Heart left ventricle (tissue), 16 donors: ENCODE measurements around the gene ZNF383. TPM values are rescaled to one million over a fixed set of nuclear protein-coding genes. Genes with fewer than 3 reads are reported as not detected.
"Not testable (repeated sequence)": the region's sequence is repeated elsewhere in the genome, so short reads cannot be mapped to it uniquely, and the experiment has no call there.

Source experiments
- ATAC-seq, 4 donors: fragments of 200-7000 bp; cut with Tn5 transposase; one replicate each; pipeline ENCODE4 v1.9.1; 2020 to 2022; ENCODE audit warnings: moderate library complexity in 4 of 4, mild to moderate bottlenecking in 3 of 4, moderate number of reproducible peaks in 1 of 4
- DNase-seq, 5 donors: peaks; one replicate each; pipeline ENCODE4 v3.0.0-alpha.2; 2020
- H3K27ac ChIP-seq, 12 donors: fragments of 200-600 bp; sonication (generic) in 4 of 12; one replicate each; pipeline versions ENCODE4 v1.5.0 to v1.8.0; 2016 to 2022; ENCODE audit warnings: mild to moderate bottlenecking in 2 of 12
- H3K27me3 ChIP-seq, 9 donors: fragments of 200-600 bp; sonication (generic) in 2 of 9; one replicate each; pipeline versions ENCODE4 v1.5.1 to v1.8.0; 2016 to 2022; ENCODE audit warnings: mild to moderate bottlenecking in 3 of 9
- H3K36me3 ChIP-seq, 9 donors: fragments of 200-600 bp; sonication (generic) in 2 of 9; one replicate each; pipeline versions ENCODE4 v1.5.0 to v1.8.0; 2018 to 2022; ENCODE audit warnings: mild to moderate bottlenecking in 2 of 9
- H3K4me1 ChIP-seq, 12 donors: fragments of 200-600 bp; sonication (generic) in 4 of 12; one replicate each; pipeline versions ENCODE4 v1.5.0 to v1.8.0; 2016 to 2022; ENCODE audit warnings: mild to moderate bottlenecking in 3 of 12
- H3K4me3 ChIP-seq, 12 donors: fragments of 200-600 bp; sonication (generic) in 4 of 12; one replicate each; pipeline versions ENCODE4 v1.5.0 to v1.8.0; 2017 to 2022; ENCODE audit warnings: mild to moderate bottlenecking in 9 of 12, moderate library complexity in 4 of 12
- H3K9me3 ChIP-seq, 12 donors: fragments of 200-600 bp; sonication (generic) in 4 of 12; one replicate each; pipeline versions ENCODE4 v1.5.0 to v1.8.0; 2016 to 2022; ENCODE audit warnings: mild to moderate bottlenecking in 1 of 12
- WGBS, 4 donors: extraction: QIAGEN DNeasy Blood & Tissue Kit in 2 of 4; methylation state at CpG; one replicate each; pipeline versions ENCODE4 v1.1.5 to v1.1.7; 2013 to 2018; 5-methylcytosine and 5-hydroxymethylcytosine counted together
- intact Hi-C, 10 donors: fragments of 100-400 bp; cut with DNase I; formaldehyde crosslinking; loops; one replicate each; pipeline versions ENCODE4 v1.11.1 to v1.14.2; 2022
- polyA plus RNA-seq, 2 donors: library from polyadenylated mRNA; stranded (reverse); fragments of 200-250 nt; gene quantifications; one replicate each; pipeline ENCODE4 v1.2.3, GENCODE V29; 2013
- total RNA-seq, 9 donors: library from RNA; depleted of rRNA in 2 of 9; stranded (reverse); fragments of >200 nt in 2 of 9; fragmentation: NEBNext Ultra II Directional in 3 of 9; extraction: Animal tissue kit (Norgen Biotek cat#: 25700) in 3 of 9; gene quantifications; one replicate each; pipeline versions ENCODE4 v1.1.0 to v1.2.4, GENCODE V29; 2016 to 2023
- donor health status: ischemic (EF 13 %, LVEDD 7.1; RV severe dilation, severe dysfunction).
- donor health status: healthy with polysubstance abuse.
- donor health status: DM: no; HTN: yes; CAD: no.
- donor health status: DM: no; HTN: no; CAD: no.
- donor health status: ischemic (EF 25% LVEDD 6.9; RV normal size, moderate dysfunction).
- donor health status: ischemic (EF 25% LVEDD 5.7; RV mildly dilated, moderate dysfunction).
- donor health status: healthy.
- donor health status: DM: yes; HTN: yes; CAD: no.
- donor health status: ischemic (EF 35%, LVEDD 5.7; RV mildly dilated, moderate dysfunction).
- donor health status: nonischemic (EF 11% LVEDD 7.7; RV severe dilation, severe dysfunction).
- donor health status: DM: yes; HTN: yes; CAD: no.
- donor health status: PGD.
- donor health status: ischemic (EF 29% LVEDD 5.4; RV normal size, mild dysfunction).
- donor health status: nonischemic (EF 23%, LVEDD 6.1; RV moderate dilation, normal function).

ZNF383 gene
- total and polyA plus RNA-seq, 11 donors = 4.2 to 13.8 (median 8.6) TPM

DNA sequence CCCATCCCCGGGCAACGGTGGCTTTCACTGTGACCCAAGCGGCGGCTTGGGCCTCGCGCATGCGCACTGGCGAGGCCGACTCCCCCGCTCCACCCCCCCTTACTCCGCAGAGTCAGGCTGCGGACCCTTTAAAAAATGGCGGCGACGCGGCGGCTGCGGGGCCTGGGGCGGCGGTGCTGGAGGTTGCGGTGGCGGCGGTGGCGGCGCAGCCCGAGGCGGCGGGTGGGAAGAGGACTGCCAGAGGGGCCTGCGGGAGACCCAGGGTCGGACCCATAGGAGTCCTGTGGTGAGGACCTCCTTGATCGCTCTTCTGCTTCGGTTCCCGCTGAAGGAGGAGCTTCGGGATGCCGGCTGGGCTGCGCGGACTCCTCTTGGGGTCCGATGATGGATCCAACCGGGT lies 76.2 kb downstream of the ZNF383 start:
- H3K27me3 ChIP-seq, intact Hi-C loops, H3K4me1 ChIP-seq, H3K4me3 ChIP-seq, ATAC-seq, H3K27ac ChIP-seq: not testable (repeated sequence)
- peak in 3 of 5 donors; percentile 29 to 61 (median 41) for DNase-seq
- 87 to 95% (median 94%) methylated on average over 14 to 20 of the region's 39 CpGs for WGBS, 4 donors
- peaks cover 0 to 11% (median 0%) of the 10 kb centered on the region in 9 donors for H3K36me3 ChIP-seq
- H3K9me3 ChIP-seq = peaks cover 0 to 15% (median 6%) of the 10 kb centered on the region in 12 donors

Other genes starting within 250 kb of the ZNF383 start
- gene ZNF420, start 139.8 kb upstream of the ZNF383 start, total RNA-seq = 1 to 10 TPM; 1.9 to 9.3 (median 7.8) TPM
- gene ZNF420, start 139.8 kb upstream of the ZNF383 start, polyA plus RNA-seq = 1 to 10 TPM; 1.7 to 6.7 TPM
- 10 to 100 TPM in 7 of 9 donors, 1 to 10 TPM in 2; 6.5 to 14.8 (median 11.3) TPM for gene ZNF585A, start 45.5 kb upstream of the ZNF383 start, total RNA-seq
- 10 to 100 TPM; 14.7 to 22.2 TPM for gene ZNF585A, start 45.5 kb upstream of the ZNF383 start, polyA plus RNA-seq
- gene ZNF585B, start 7.7 kb upstream of the ZNF383 start, total RNA-seq = 10 to 100 TPM in 7 of 9 donors, 1 to 10 TPM in 2; 8.5 to 18.4 (median 11.8) TPM
- 1 to 10 TPM; 5.6 to 7.0 TPM for gene ZNF585B, start 7.7 kb upstream of the ZNF383 start, polyA plus RNA-seq
- gene ZNF527, start 152.9 kb downstream of the ZNF383 start, total RNA-seq = 1 to 10 TPM; 3.9 to 9.3 (median 6.1) TPM
- gene ZNF527, start 152.9 kb downstream of the ZNF383 start, polyA plus RNA-seq = 1 to 10 TPM; 4.0 to 5.3 TPM
- gene ZNF569, start 249.2 kb downstream of the ZNF383 start, total RNA-seq = 1 to 10 TPM; 5.4 to 8.0 (median 6.1) TPM
- gene ZNF569, start 249.2 kb downstream of the ZNF383 start, polyA plus RNA-seq = 1 to 10 TPM; 2.6 to 4.4 TPM